Hepatocyte (in vitro differentiated cells): Measurements from ENCODE around the gene PLD3. TPM values are rescaled to one million over a fixed set of nuclear protein-coding genes. Genes with fewer than 3 reads are reported as not detected.
"Not testable (repeated sequence)": the region's sequence is repeated elsewhere in the genome, so short reads cannot be mapped to it uniquely, and the experiment has no call there.

Experiments
- DNase-seq: peaks from one replicate; pipeline ENCODE4 v3.0.0-alpha.2; 2016; ENCODE audit warnings: low spot score
- H2AFZ ChIP-seq: fragments of 200-600 bp; sonication (generic); 2 replicates; pipeline ENCODE4 v1.6.0; 2016; ENCODE audit warnings: antibody characterized with exemption, mild to moderate bottlenecking
- H3K27ac ChIP-seq: fragments of 200-600 bp; sonication (generic); 2 replicates; pipeline ENCODE4 v1.5.1; 2016; ENCODE audit warnings: mild to moderate bottlenecking
- H3K27me3 ChIP-seq: fragments of 200-600 bp; sonication (generic); 2 replicates; pipeline ENCODE4 v1.6.1; 2016
- H3K36me3 ChIP-seq: fragments of 200-600 bp; sonication (generic); replicated peaks from 2 replicates; pipeline ENCODE4 v1.5.1; 2016; ENCODE audit warnings: low read depth; ENCODE audit not compliant: insufficient read depth
- H3K4me1 ChIP-seq: fragments of 200-600 bp; sonication (generic); 2 replicates; pipeline ENCODE4 v1.5.1; 2016; ENCODE audit warnings: mild to moderate bottlenecking, moderate library complexity; ENCODE audit not compliant: insufficient read depth
- H3K4me2 ChIP-seq: fragments of 200-600 bp; sonication (generic); 2 replicates; pipeline ENCODE4 v1.6.0; 2016
- H3K4me3 ChIP-seq: fragments of 200-600 bp; sonication (generic); 2 replicates; pipeline ENCODE4 v1.5.1; 2016; ENCODE audit warnings: mild to moderate bottlenecking
- H3K79me2 ChIP-seq: fragments of 200-600 bp; sonication (generic); 2 replicates; pipeline ENCODE4 v1.6.0; 2017; ENCODE audit warnings: mild to moderate bottlenecking
- H3K9me2 ChIP-seq: fragments of 200-600 bp; sonication (generic); replicated peaks from 2 replicates; pipeline ENCODE4 v1.6.0; 2017; ENCODE audit warnings: mild to moderate bottlenecking; ENCODE audit not compliant: insufficient read depth
- H3K9me3 ChIP-seq: fragments of 200-600 bp; sonication (generic); 2 replicates; pipeline ENCODE4 v1.5.1; 2016; ENCODE audit warnings: low read depth, mild to moderate bottlenecking
- H4K20me1 ChIP-seq: fragments of 200-600 bp; sonication (generic); 2 replicates; pipeline ENCODE4 v1.6.0; 2016; ENCODE audit warnings: mild to moderate bottlenecking; ENCODE audit not compliant: insufficient read depth, poor library complexity, severe bottlenecking
- EZH2 ChIP-seq: fragments of 200-600 bp; sonication (generic); IDR thresholded peaks from 2 replicates; pipeline ENCODE4 v1.6.1; 2016; ENCODE audit warnings: antibody characterized with exemption, mild to moderate bottlenecking, borderline replicate concordance
- EZH2phosphoT487 ChIP-seq: fragments of 200-600 bp; sonication (generic); IDR thresholded peaks from one replicate; pipeline ENCODE4 v1.6.1; 2018; ENCODE audit warnings: antibody characterized with exemption, mild to moderate bottlenecking, low read depth, moderate library complexity; ENCODE audit not compliant: unreplicated experiment, severe bottlenecking
- WGBS: methylation state at CpG from one replicate; pipeline ENCODE4 v1.1.6; 2016; ENCODE audit warnings: low lambda C conversion rate; ENCODE audit errors: missing lambda C conversion rate; 5-methylcytosine and 5-hydroxymethylcytosine counted together
- polyA plus RNA-seq: library from polyadenylated mRNA; unstranded; fragments of >200 nt; fragmentation: Nextera tagmentation; extraction: Ambion mirVana; gene quantifications from 2 replicates; pipeline ENCODE4 v1.2.1, GENCODE V29; 2016
- total RNA-seq: library from RNA; depleted of rRNA; stranded (reverse); fragments of >200 nt; gene quantifications from 2 replicates; pipeline ENCODE4 v1.2.3, GENCODE V29; 2014
- TF ChIP-seq, protein P1 (sequence below): fragments of 200-600 bp; sonication (generic); IDR thresholded peaks from 2 replicates; pipeline ENCODE4 v1.5.1; 2016; ENCODE audit warnings: antibody characterized with exemption, mild to moderate bottlenecking; ENCODE audit not compliant: poor library complexity

The PLD3 gene
- total and polyA plus RNA-seq, 2 experiments from 2014 or later: 805 to 1,297 TPM

DNA sequence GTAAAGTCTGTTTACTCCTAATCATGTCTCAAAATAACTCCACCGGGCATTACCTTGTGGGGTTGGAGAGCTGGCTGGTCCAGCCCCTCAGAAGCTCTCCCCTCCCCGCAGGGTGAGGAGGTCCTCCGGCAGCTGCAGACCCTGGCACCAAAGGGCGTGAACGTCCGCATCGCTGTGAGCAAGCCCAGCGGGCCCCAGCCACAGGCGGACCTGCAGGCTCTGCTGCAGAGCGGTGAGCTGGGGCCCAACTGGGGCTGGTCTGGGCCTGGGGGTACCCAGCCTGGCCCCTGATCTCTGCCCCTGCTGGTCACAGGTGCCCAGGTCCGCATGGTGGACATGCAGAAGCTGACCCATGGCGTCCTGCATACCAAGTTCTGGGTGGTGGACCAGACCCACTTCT lies 21.3 kb downstream of the PLD3 start:
- peaks cover 32% of the 10 kb centered on the region for H3K79me2 ChIP-seq
- no peak overlapping the region for H3K4me3 ChIP-seq
- no peaks in the 10 kb centered on the region for H3K9me2 ChIP-seq
- H3K27ac ChIP-seq: no peak overlapping the region
- H3K9me3 ChIP-seq: no peaks in the 10 kb centered on the region
- no peak for DNase-seq
- TF ChIP-seq, protein P1, sequence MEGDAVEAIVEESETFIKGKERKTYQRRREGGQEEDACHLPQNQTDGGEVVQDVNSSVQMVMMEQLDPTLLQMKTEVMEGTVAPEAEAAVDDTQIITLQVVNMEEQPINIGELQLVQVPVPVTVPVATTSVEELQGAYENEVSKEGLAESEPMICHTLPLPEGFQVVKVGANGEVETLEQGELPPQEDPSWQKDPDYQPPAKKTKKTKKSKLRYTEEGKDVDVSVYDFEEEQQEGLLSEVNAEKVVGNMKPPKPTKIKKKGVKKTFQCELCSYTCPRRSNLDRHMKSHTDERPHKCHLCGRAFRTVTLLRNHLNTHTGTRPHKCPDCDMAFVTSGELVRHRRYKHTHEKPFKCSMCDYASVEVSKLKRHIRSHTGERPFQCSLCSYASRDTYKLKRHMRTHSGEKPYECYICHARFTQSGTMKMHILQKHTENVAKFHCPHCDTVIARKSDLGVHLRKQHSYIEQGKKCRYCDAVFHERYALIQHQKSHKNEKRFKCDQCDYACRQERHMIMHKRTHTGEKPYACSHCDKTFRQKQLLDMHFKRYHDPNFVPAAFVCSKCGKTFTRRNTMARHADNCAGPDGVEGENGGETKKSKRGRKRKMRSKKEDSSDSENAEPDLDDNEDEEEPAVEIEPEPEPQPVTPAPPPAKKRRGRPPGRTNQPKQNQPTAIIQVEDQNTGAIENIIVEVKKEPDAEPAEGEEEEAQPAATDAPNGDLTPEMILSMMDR: no peak
- TF ChIP-seq EZH2phosphoT487: no peak
- no peak for TF ChIP-seq EZH2
- H3K36me3 ChIP-seq: no peaks in the 10 kb centered on the region
- no peak overlapping the region for H2AFZ ChIP-seq
- no peak overlapping the region for H3K4me2 ChIP-seq
- no peaks in the 10 kb centered on the region for H3K27me3 ChIP-seq
- H3K4me1 ChIP-seq: peaks cover 13% of the 10 kb centered on the region
- WGBS: 91% methylated on average over 12 of the region's 12 CpGs
- no peaks in the 10 kb centered on the region for H4K20me1 ChIP-seq

DNA sequence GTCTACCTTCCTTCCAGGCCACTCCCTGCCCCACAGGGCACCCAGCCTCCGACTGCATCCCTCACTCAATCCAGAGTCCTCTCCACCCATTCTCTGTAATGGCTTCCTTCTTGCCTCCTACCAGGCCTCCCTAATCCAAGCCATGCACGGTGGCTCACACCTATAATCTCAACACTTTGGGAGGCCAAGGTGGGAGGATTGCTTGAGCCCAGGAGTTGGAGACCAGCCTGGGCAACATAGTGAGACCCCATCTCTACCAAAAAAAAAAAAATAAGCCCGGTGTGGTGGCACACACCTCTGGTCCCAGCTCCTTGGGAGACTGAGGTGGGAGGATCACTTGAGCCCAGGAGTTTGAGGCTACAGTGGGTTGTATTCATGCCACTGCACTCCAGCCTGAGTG lies 21.8 kb downstream of the PLD3 start:
- not testable (repeated sequence) for H3K27ac ChIP-seq, H3K4me2 ChIP-seq, H3K36me3 ChIP-seq, H4K20me1 ChIP-seq, H2AFZ ChIP-seq, H3K9me2 ChIP-seq, H3K9me3 ChIP-seq, H3K4me1 ChIP-seq, H3K27me3 ChIP-seq, DNase-seq, H3K4me3 ChIP-seq
- WGBS: 97% methylated on average over 3 of the region's 3 CpGs
- H3K79me2 ChIP-seq: peaks cover 27% of the 10 kb centered on the region

DNA sequence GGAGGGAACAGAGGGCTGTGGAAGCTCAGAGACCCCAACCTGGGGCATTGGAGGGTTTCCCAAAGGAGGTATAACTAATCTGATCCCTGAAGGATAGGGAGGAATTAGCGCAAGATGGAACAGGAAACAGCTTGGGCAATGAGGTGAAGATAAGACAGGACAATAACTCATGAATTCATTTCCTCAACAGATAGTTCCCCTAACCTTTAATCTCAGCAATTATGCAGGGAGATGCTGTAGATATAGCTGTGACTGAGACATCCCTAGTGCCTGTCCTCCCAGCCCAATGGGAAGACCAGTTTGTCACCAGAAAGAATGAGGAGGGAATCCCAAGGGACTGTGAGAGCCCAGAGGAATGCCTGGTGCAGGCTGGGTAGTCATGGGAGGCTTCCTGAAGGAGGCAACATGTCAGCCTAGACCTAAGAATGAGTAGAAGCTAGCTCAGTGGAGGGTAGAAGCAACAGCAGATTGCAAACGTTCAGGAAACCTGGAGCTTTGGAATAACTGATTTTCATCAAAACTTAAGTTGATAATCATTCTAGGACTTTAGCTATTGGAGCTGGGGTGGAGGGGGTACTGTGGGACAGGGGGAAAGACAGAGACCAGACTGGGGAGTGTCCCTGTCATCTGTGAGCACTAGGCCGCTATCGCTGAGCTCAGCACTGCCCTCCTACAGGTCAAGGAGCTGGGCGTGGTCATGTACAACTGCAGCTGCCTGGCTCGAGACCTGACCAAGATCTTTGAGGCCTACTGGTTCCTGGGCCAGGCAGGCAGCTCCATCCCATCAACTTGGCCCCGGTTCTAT lies 22.7 kb downstream of the PLD3 start:
- WGBS: 91% methylated on average over 7 of the region's 7 CpGs

GRCh38 chr19:40371802-40372122 lies 23.3 kb downstream of the PLD3 start:
- H2AFZ ChIP-seq: no peak overlapping the region
- no peaks in the 10 kb centered on the region for H3K36me3 ChIP-seq
- 97% methylated on average over 5 of the region's 5 CpGs for WGBS
- DNase-seq: no peak
- no peaks in the 10 kb centered on the region for H3K9me2 ChIP-seq
- H4K20me1 ChIP-seq: no peaks in the 10 kb centered on the region
- no peak overlapping the region for H3K27ac ChIP-seq
- H3K79me2 ChIP-seq: peaks cover 18% of the 10 kb centered on the region
- peaks cover under 1% of the 10 kb centered on the region for H3K4me1 ChIP-seq
- no peaks in the 10 kb centered on the region for H3K9me3 ChIP-seq
- no peak overlapping the region for H3K4me3 ChIP-seq
- H3K27me3 ChIP-seq: no peaks in the 10 kb centered on the region
- no peak overlapping the region for H3K4me2 ChIP-seq
- TF ChIP-seq EZH2phosphoT487: no peak
- no peak for TF ChIP-seq EZH2
- TF ChIP-seq, protein P1: no peak

More for the DNA sequence above, 22.7 kb downstream of the PLD3 start:
- Histone ChIP-seq H4K20me1 (no peaks in the 10 kb centered on the region), H3K27ac (no peak overlapping the region), H3K79me2 (peaks cover 23% of the 10 kb centered on the region), H2AFZ (no peak overlapping the region), H3K36me3 (no peaks in the 10 kb centered on the region), H3K4me3 (no peak overlapping the region), H3K9me3 (no peaks in the 10 kb centered on the region), H3K27me3 (no peaks in the 10 kb centered on the region), H3K9me2 (no peaks in the 10 kb centered on the region), H3K4me1 (peaks cover 6% of the 10 kb centered on the region), H3K4me2 (no peak overlapping the region)
- TF ChIP-seq EZH2phosphoT487 (no peak), EZH2 (no peak)
- TF ChIP-seq, protein P1: no peak
- no peak for DNase-seq
